ENCODE results near the gene MRM3.

GRCh38 chr17:746783-747629 is 35.1 kb upstream of the MRM3 start:
- no peak for TF ChIP-seq CTCF (IDR thresholded peaks at IDR 0.05)
- TF ChIP-seq EP300 (IDR thresholded peaks at IDR 0.05; ENCODE audit: low read depth), result no peak

All from transverse colon (tissue), 3 donors.